Fibroblast of lung (primary cell): ENCODE results near the gene MRPS9. TPM values are rescaled to one million over a fixed set of nuclear protein-coding genes. Genes with fewer than 3 reads are reported as not detected.

Experiments
- DNase-seq, 2 donors: peaks; one replicate each; pipeline versions ENCODE4 v3.0.0 to v3.0.0-alpha.2; 2010; ENCODE audit warnings: low read depth in 2 of 2
- H2AFZ ChIP-seq: 2 replicates; pipeline ENCODE4 v1.5.1; 2012; ENCODE audit warnings: low read length, control low read depth, inconsistent platforms
- H3K27ac ChIP-seq: 2 replicates; pipeline ENCODE4 v1.5.1; 2011; ENCODE audit warnings: low read length, control low read depth; ENCODE audit not compliant: insufficient read depth
- H3K27me3 ChIP-seq: 2 replicates; pipeline ENCODE4 v1.5.1; 2011; ENCODE audit warnings: mild to moderate bottlenecking, low read length; ENCODE audit not compliant: control insufficient read depth, insufficient read depth
- H3K36me3 ChIP-seq: 2 replicates; pipeline ENCODE4 v1.5.1; 2011; ENCODE audit warnings: low read length; ENCODE audit not compliant: control insufficient read depth, insufficient read depth
- H3K4me1 ChIP-seq: 2 replicates; pipeline ENCODE4 v1.5.1; 2011; ENCODE audit warnings: low read length; ENCODE audit not compliant: control insufficient read depth, insufficient read depth; ENCODE audit errors: extremely low read depth
- H3K4me2 ChIP-seq: 2 replicates; pipeline ENCODE4 v1.5.1; 2011; ENCODE audit warnings: low read length, control low read depth; ENCODE audit not compliant: insufficient read depth; ENCODE audit errors: extremely low read depth
- H3K4me3 ChIP-seq, 4 experiments: fragments of 200-600 bp in 1 of 4; sonication (generic) in 1 of 4; replicated peaks in 1 of 4; 2 replicates each; pipeline ENCODE4 v1.5.1; 2011 to 2016; ENCODE audit warnings: low read length in 4 of 4, low read depth in 3 of 4, mild to moderate bottlenecking in 3 of 4, control low read depth in 2 of 4, inconsistent platforms in 1 of 4, mixed read lengths in 1 of 4; ENCODE audit not compliant: insufficient read depth in 1 of 4; ENCODE audit errors: control extremely low read depth in 1 of 4
- H3K79me2 ChIP-seq: 2 replicates; pipeline ENCODE4 v1.5.1; 2012; ENCODE audit warnings: mild to moderate bottlenecking, low read length, inconsistent platforms; ENCODE audit not compliant: control insufficient read depth, insufficient read depth
- H3K9ac ChIP-seq: 2 replicates; pipeline ENCODE4 v1.5.1; 2011; ENCODE audit warnings: mild to moderate bottlenecking, low read length, control low read depth; ENCODE audit not compliant: insufficient read depth
- H3K9me3 ChIP-seq: 2 replicates; pipeline ENCODE4 v1.5.1; 2012; ENCODE audit warnings: low read depth, low read length; ENCODE audit not compliant: control insufficient read depth, insufficient read depth
- H4K20me1 ChIP-seq: 2 replicates; pipeline ENCODE4 v1.5.1; 2011; ENCODE audit warnings: low read length; ENCODE audit not compliant: control insufficient read depth, insufficient read depth; ENCODE audit errors: extremely low read depth
- EZH2 ChIP-seq: IDR thresholded peaks from 2 replicates; pipeline ENCODE4 v1.5.1; 2012; ENCODE audit warnings: low read length, control low read depth, mild to moderate bottlenecking; ENCODE audit errors: missing control alignments
- polyA plus RNA-seq, 2 donors: library from polyadenylated mRNA; depleted of rRNA in 1 of 2; stranded (reverse) in 1 of 2; unstranded in 1 of 2; fragments of >200 nt; gene quantifications; 2 replicates each; pipeline ENCODE4 v1.2.1, GENCODE V29; 2011 to 2012; ENCODE audit warnings: missing spikeins in 1 of 2
- total RNA-seq: library from RNA; depleted of rRNA; stranded (reverse); fragments of >200 nt; gene quantifications from 2 replicates; pipeline ENCODE4 v1.2.1, GENCODE V29; 2014
- TF ChIP-seq, protein P1 (sequence below), 2 donors: IDR thresholded peaks in 1 of 2; conservative IDR thresholded peaks in 1 of 2; 1 replicate in 1 of 2; 2 replicates in 1 of 2; pipeline ENCODE4 v1.5.1; 2011 to 2012; ENCODE audit warnings: low read length in 2 of 2, control low read depth in 1 of 2, inconsistent platforms in 1 of 2, low read depth in 1 of 2, mild to moderate bottlenecking in 1 of 2

MRPS9 gene
- total and polyA plus RNA-seq, 2 donors (not counting 1 experiment from before 2014, with no cell fraction given) = 21.3 to 25.3 TPM

DNA sequence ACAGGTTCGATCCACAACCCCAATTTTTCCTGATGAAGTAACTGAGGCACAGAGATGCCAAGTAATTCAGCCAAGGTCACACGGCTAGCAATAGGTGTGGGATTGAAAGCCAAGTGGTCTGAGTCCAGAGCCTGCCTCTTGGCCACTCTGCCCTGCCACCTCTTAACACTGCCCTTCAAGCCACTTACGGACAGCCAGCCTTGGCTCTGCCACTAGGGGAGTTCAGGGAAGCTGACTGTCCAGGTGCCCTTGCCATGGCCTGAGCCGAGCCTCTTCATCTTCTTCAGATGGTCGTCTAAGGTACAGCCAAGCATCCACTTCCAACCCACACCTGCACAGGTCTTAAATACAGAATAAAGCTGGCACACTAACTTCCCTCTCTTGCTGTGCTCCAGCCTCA is 104.4 kb downstream of the MRPS9 start:
- H2AFZ ChIP-seq = no peak overlapping the region
- TF ChIP-seq, protein P1, sequence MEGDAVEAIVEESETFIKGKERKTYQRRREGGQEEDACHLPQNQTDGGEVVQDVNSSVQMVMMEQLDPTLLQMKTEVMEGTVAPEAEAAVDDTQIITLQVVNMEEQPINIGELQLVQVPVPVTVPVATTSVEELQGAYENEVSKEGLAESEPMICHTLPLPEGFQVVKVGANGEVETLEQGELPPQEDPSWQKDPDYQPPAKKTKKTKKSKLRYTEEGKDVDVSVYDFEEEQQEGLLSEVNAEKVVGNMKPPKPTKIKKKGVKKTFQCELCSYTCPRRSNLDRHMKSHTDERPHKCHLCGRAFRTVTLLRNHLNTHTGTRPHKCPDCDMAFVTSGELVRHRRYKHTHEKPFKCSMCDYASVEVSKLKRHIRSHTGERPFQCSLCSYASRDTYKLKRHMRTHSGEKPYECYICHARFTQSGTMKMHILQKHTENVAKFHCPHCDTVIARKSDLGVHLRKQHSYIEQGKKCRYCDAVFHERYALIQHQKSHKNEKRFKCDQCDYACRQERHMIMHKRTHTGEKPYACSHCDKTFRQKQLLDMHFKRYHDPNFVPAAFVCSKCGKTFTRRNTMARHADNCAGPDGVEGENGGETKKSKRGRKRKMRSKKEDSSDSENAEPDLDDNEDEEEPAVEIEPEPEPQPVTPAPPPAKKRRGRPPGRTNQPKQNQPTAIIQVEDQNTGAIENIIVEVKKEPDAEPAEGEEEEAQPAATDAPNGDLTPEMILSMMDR (conservative IDR thresholded peaks at IDR 0.05 in 1 of 2, IDR thresholded peaks at IDR 0.05 in 1 of 2; ENCODE audit: low read depth in 1 of 2, low read length in 2 of 2) = no peak
- TF ChIP-seq EZH2 = no peak

DNA sequence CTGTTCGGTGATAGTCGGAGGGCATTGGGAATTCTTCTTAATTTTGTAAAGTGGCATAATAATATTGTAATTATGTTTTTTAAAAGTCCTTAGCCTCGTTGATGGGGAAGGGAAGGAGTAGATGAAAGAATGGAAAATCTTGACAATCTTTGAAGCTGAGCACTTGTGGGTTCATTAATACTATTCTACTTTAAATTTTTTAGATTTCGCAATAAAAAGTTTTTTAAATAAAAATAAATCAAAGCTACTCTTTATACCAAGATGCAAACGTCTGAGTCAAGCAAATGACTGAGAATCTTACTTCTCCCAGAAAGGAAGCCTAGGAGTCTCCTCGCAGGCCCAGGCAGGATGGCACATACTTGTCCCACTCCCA is 105.2 kb downstream of the MRPS9 start:
- Histone ChIP-seq H3K9ac (no peak overlapping the region), H2AFZ (no peak overlapping the region), H3K9me3 (no peaks in the 10 kb centered on the region), H3K4me1 (no peaks in the 10 kb centered on the region), H3K79me2 (no peaks in the 10 kb centered on the region), H3K4me2 (no peak overlapping the region), H3K4me3 (peak overlapping the region in 1 of 4 experiments; percentile 33), H3K36me3 (no peaks in the 10 kb centered on the region), H3K27me3 (peaks cover 13% of the 10 kb centered on the region), H4K20me1 (no peaks in the 10 kb centered on the region), H3K27ac (no peak overlapping the region)
- TF ChIP-seq, protein P1 (conservative IDR thresholded peaks at IDR 0.05 in 1 of 2, IDR thresholded peaks at IDR 0.05 in 1 of 2; ENCODE audit: low read depth in 1 of 2, low read length in 2 of 2) = no peak
- TF ChIP-seq EZH2 = no peak
- DNase-seq = no peak

More for the DNA sequence above, 104.4 kb downstream of the MRPS9 start:
- H3K27me3 ChIP-seq = peaks cover 13% of the 10 kb centered on the region
- H3K4me1 ChIP-seq = no peaks in the 10 kb centered on the region
- no peak for DNase-seq
- no peaks in the 10 kb centered on the region for H4K20me1 ChIP-seq
- H3K4me2 ChIP-seq = no peak overlapping the region
- H3K27ac ChIP-seq = no peak overlapping the region
- H3K9me3 ChIP-seq = no peaks in the 10 kb centered on the region
- no peaks in the 10 kb centered on the region for H3K79me2 ChIP-seq
- H3K4me3 ChIP-seq = no peak overlapping the region
- H3K36me3 ChIP-seq = no peaks in the 10 kb centered on the region
- no peak overlapping the region for H3K9ac ChIP-seq

DNA sequence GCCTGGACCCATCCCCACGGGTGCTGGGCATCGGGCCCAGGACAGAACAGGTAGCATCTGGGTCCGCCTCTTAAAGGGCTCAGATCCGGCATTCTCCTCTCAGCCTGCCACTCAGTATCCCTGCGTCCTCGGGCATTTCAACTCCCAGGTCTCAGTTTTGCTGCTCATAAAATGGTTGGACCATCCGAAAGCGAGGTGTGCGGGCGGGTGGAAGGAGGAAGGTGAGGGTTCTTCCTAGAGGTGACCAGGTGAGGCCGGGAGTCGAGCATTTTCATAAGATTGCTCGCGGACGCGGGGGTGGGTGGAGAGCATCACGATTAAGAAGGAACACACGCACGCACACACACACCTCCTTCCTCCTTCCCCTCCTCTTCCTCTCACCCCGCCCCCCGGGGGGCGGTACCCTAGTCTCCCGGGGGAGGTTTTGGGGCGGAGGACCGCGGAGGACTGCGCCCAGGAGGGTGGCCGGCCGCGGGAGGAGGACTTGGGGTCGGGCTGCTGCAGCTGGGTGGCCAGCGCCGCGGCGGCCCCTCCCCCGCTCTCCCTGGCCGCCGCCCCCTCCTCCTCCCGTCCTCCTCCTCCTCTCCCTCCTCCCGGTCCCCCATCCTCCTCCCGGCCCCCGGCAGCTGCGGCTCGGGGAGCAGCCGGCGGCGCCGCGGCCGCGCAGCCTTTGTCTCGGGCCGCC is 105.7 kb downstream of the MRPS9 start:
- Histone ChIP-seq H3K4me2 (no peak overlapping the region), H2AFZ (no peak overlapping the region), H3K9ac (no peak overlapping the region), H3K36me3 (no peaks in the 10 kb centered on the region), H4K20me1 (no peaks in the 10 kb centered on the region), H3K27me3 (peaks cover 13% of the 10 kb centered on the region), H3K4me3 (peak overlapping the region in 2 of 4 experiments; percentile 33 to 39), H3K4me1 (no peaks in the 10 kb centered on the region), H3K9me3 (no peaks in the 10 kb centered on the region), H3K79me2 (no peaks in the 10 kb centered on the region), H3K27ac (no peak overlapping the region)
- DNase-seq = peak in 1 of 2 donors; percentile 50
- TF ChIP-seq EZH2 = peak; percentile 69
- TF ChIP-seq, protein P1 (conservative IDR thresholded peaks at IDR 0.05 in 1 of 2, IDR thresholded peaks at IDR 0.05 in 1 of 2; ENCODE audit: low read depth in 1 of 2, low read length in 2 of 2) = no peak
